HCT116 (cell line): ENCODE results near the gene ADD3. TPM values are rescaled to one million over a fixed set of nuclear protein-coding genes. Genes with fewer than 3 reads are reported as not detected.
A peak's percentile ranks its signal among the peaks of the same experiment; 100 is the strongest.

Experiments
- ATAC-seq: fragments of 200-7000 bp; cut with Tn5 transposase; 2 replicates; pipeline ENCODE4 v1.9.1; 2020; ENCODE audit warnings: mild to moderate bottlenecking, moderate library complexity
- BruUV-seq: library from RNA; stranded (reverse); fragments of 400-500 nt; replicated peaks from 2 replicates; lab custom pipeline; 2021; lab: Mats Ljungman, UMichigan
- CTCF ChIA-PET: fragments of 300-600 bp; sonication (Branson Sonifier 250); formaldehyde crosslinking; loops from one replicate; lab custom pipeline; 2021; ENCODE audit warnings: antibody characterized with exemption; lab: Charles Lee
- POLR2A ChIA-PET: fragments of 300-600, 350-600 bp; sonication (Branson Sonifier 250); formaldehyde crosslinking; loops from one replicate; lab custom pipeline; 2021; ENCODE audit warnings: antibody characterized with exemption; lab: Charles Lee
- RAD21 ChIA-PET, 2 experiments: fragments of 300-600 bp; sonication (Branson Sonifier 250); formaldehyde crosslinking; loops; one replicate each; lab custom pipeline; 2023; ENCODE audit warnings: low total read pairs in 2 of 2; ENCODE audit not compliant: uncharacterized antibody in 2 of 2, unreplicated experiment in 2 of 2, low non-redundant PET in 1 of 2; lab: Charles Lee
- DNase-seq: peaks from one replicate; pipeline ENCODE4 v3.0.0-alpha.2; 2010; ENCODE audit warnings: low read depth, low spot score
- H2AFZ ChIP-seq: fragments of 200-600 bp; shearing (Covaris generic), sonication (generic); 2 replicates; pipeline ENCODE4 v1.6.1; 2017; ENCODE audit warnings: low read depth, mixed run types, mixed read lengths, antibody characterized with exemption, low read length; ENCODE audit not compliant: poor library complexity, severe bottlenecking
- H3K27ac ChIP-seq: 2 replicates; pipeline ENCODE4 v1.5.1; 2012; ENCODE audit warnings: low read depth, low read length
- H3K27me3 ChIP-seq: fragments of 200-600 bp; sonication (generic); 2 replicates; pipeline ENCODE4 v1.6.1; 2016; ENCODE audit warnings: mixed run types, low read length, mixed read lengths; ENCODE audit not compliant: insufficient read depth
- H3K36me3 ChIP-seq, 2 experiments: fragments of 200-500 bp in 1 of 2; fragments of 200-600 bp in 1 of 2; sonication (Bioruptor generic) in 1 of 2; sonication (generic) in 1 of 2; 2 replicates each; pipeline versions ENCODE4 v1.5.1 to v1.6.1; 2014 to 2016; ENCODE audit warnings: low read length in 2 of 2, inconsistent platforms in 1 of 2, mixed read lengths in 1 of 2, mixed run types in 1 of 2; ENCODE audit not compliant: insufficient read depth in 2 of 2, control insufficient read depth in 1 of 2
- H3K4me1 ChIP-seq, 2 experiments: fragments of 200-600 bp in 1 of 2; sonication (generic) in 1 of 2; 2 replicates each; pipeline versions ENCODE4 v1.5.1 to v1.6.1; 2012 to 2017; ENCODE audit warnings: low read length in 2 of 2, inconsistent platforms in 1 of 2, mild to moderate bottlenecking in 1 of 2, mixed read lengths in 1 of 2, mixed run types in 1 of 2, moderate library complexity in 1 of 2; ENCODE audit not compliant: insufficient read depth in 2 of 2, control insufficient read depth in 1 of 2
- H3K4me2 ChIP-seq: fragments of 200-600 bp; sonication (generic); 2 replicates; pipeline ENCODE4 v1.6.1; 2017; ENCODE audit warnings: mixed run types, low read length, mixed read lengths
- H3K4me3 ChIP-seq, 2 experiments: fragments of 200-600 bp in 1 of 2; sonication (generic) in 1 of 2; replicated peaks in 1 of 2; 2 replicates each; pipeline ENCODE4 v1.5.1; 2011 to 2016; ENCODE audit warnings: low read length in 2 of 2, control low read depth in 1 of 2, low read depth in 1 of 2, mild to moderate bottlenecking in 1 of 2, mixed read lengths in 1 of 2, mixed run types in 1 of 2
- H3K79me2 ChIP-seq: fragments of 200-600 bp; sonication (generic); 2 replicates; pipeline ENCODE4 v1.6.1; 2017; ENCODE audit warnings: mild to moderate bottlenecking, mixed run types, low read length, moderate library complexity, mixed read lengths; ENCODE audit not compliant: insufficient read depth
- H3K9ac ChIP-seq: fragments of 200-600 bp; sonication (generic); 2 replicates; pipeline ENCODE4 v1.6.1; 2016; ENCODE audit warnings: low read length, mixed read lengths
- H3K9me2 ChIP-seq: fragments of 200-600 bp; sonication (generic), shearing (Covaris generic); 2 replicates; pipeline ENCODE4 v1.6.1; 2017; ENCODE audit warnings: mixed run types, mild to moderate bottlenecking, moderate library complexity; ENCODE audit not compliant: insufficient read depth
- H3K9me3 ChIP-seq, 2 experiments: fragments of 200-500 bp in 1 of 2; fragments of 200-600 bp in 1 of 2; sonication (Bioruptor generic) in 1 of 2; sonication (generic) in 1 of 2; 2 replicates each; pipeline ENCODE4 v1.6.1; 2014 to 2017; ENCODE audit warnings: low read length in 2 of 2, mixed read lengths in 2 of 2, inconsistent platforms in 1 of 2, low read depth in 1 of 2, mild to moderate bottlenecking in 1 of 2, mixed run types in 1 of 2, moderate library complexity in 1 of 2; ENCODE audit not compliant: control insufficient read depth in 1 of 2, insufficient read depth in 1 of 2
- H4K20me1 ChIP-seq: fragments of 200-600 bp; sonication (generic), shearing (Covaris generic); 2 replicates; pipeline ENCODE4 v1.6.1; 2017; ENCODE audit warnings: mixed run types, mild to moderate bottlenecking, moderate library complexity; ENCODE audit not compliant: insufficient read depth
- CBX3 ChIP-seq: IDR thresholded peaks from 2 replicates; pipeline ENCODE4 v1.6.1; 2012; ENCODE audit warnings: low read depth
- CEBPB ChIP-seq: IDR thresholded peaks from 2 replicates; pipeline ENCODE4 v1.6.1; 2012; ENCODE audit warnings: low read depth
- ELF1 ChIP-seq: IDR thresholded peaks from 2 replicates; pipeline ENCODE4 v1.6.1; 2012; ENCODE audit warnings: low read depth, borderline replicate concordance
- FOSL1 ChIP-seq: IDR thresholded peaks from 2 replicates; pipeline ENCODE4 v1.6.1; 2012; ENCODE audit warnings: low read depth
- JUND ChIP-seq: IDR thresholded peaks from 2 replicates; pipeline ENCODE4 v1.6.1; 2012
- POLR2A ChIP-seq: IDR thresholded peaks from 2 replicates; pipeline ENCODE4 v1.7.0; 2011; ENCODE audit warnings: borderline replicate concordance; ENCODE audit not compliant: insufficient read depth, insufficient read length; ENCODE audit errors: extremely low read depth
- RAD21 ChIP-seq: IDR thresholded peaks from 2 replicates; pipeline ENCODE4 v1.6.1; 2012; ENCODE audit warnings: low read depth, mild to moderate bottlenecking
- SIN3A ChIP-seq: IDR thresholded peaks from 2 replicates; pipeline ENCODE4 v1.6.1; 2012; ENCODE audit warnings: low read depth
- intact Hi-C: fragments of 100-400 bp; cut with micrococcal nuclease; formaldehyde crosslinking; loops from 2 replicates; pipeline ENCODE4 v1.10.0; 2022
- total RNA-seq: library from RNA; stranded (reverse); gene quantifications from one replicate; pipeline ENCODE4 v1.2.1, GENCODE V29; 2021; ENCODE audit not compliant: unreplicated experiment
- TF ChIP-seq, protein P1 (sequence below), 3 experiments: fragments of 200-600 bp in 1 of 3; sonication (generic) in 1 of 3; IDR thresholded peaks in 2 of 3; conservative IDR thresholded peaks in 1 of 3; 2 replicates each; pipeline ENCODE4 v1.5.1; 2012 to 2017; ENCODE audit warnings: low read depth in 2 of 3, low read length in 2 of 3, antibody characterized with exemption in 1 of 3, borderline replicate concordance in 1 of 3, control low read depth in 1 of 3, mild to moderate bottlenecking in 1 of 3, mixed read lengths in 1 of 3, mixed run types in 1 of 3, moderate library complexity in 1 of 3; ENCODE audit not compliant: insufficient read depth in 1 of 3

Gene ADD3
- total RNA-seq, 1 experiment from 2014 or later = 41.1 TPM

GRCh38 chr10:110138197-110138812, 130.5 kb downstream of the ADD3 start:
- RAD21 ChIA-PET = interaction anchor here (0.5 to 1.8 kb wide), 5 partner anchors 9 to 141 kb away, joined by 3 to 7 read pairs (median 5); no protein-coding TSS in a partner anchor
- intact Hi-C loops = loop anchor here (5.0 to 10.0 kb wide), 2 partner anchors 69 to 546 kb away; partner anchors contain the start of gene MXI1
- peak; percentile 65 for DNase-seq
- no peak overlapping the region for H3K27ac ChIP-seq
- CTCF ChIA-PET = interaction anchor here (0.8 to 3.6 kb wide), 28 partner anchors 9 to 254 kb away, joined by 3 to 46 read pairs (median 4); partner anchors contain the start of genes MXI1 and SMNDC1
- H3K9me3 ChIP-seq = no peaks in the 10 kb centered on the region
- H3K4me3 ChIP-seq = no peak overlapping the region
- no peaks in the 10 kb centered on the region for H3K79me2 ChIP-seq
- H2AFZ ChIP-seq = no peak overlapping the region
- TF ChIP-seq, protein P1, sequence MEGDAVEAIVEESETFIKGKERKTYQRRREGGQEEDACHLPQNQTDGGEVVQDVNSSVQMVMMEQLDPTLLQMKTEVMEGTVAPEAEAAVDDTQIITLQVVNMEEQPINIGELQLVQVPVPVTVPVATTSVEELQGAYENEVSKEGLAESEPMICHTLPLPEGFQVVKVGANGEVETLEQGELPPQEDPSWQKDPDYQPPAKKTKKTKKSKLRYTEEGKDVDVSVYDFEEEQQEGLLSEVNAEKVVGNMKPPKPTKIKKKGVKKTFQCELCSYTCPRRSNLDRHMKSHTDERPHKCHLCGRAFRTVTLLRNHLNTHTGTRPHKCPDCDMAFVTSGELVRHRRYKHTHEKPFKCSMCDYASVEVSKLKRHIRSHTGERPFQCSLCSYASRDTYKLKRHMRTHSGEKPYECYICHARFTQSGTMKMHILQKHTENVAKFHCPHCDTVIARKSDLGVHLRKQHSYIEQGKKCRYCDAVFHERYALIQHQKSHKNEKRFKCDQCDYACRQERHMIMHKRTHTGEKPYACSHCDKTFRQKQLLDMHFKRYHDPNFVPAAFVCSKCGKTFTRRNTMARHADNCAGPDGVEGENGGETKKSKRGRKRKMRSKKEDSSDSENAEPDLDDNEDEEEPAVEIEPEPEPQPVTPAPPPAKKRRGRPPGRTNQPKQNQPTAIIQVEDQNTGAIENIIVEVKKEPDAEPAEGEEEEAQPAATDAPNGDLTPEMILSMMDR (IDR thresholded peaks at IDR 0.05 in 2 of 3, conservative IDR thresholded peaks at IDR 0.05 in 1 of 3; ENCODE audit: borderline replicate concordance in 1 of 3, insufficient read depth in 1 of 3, low read depth in 2 of 3, low read length in 2 of 3) = peak; percentile 58 to 95 (median 86)
- TF ChIP-seq FOSL1 (no peak), JUND (no peak), RAD21 (peak; percentile 90), ELF1 (no peak), SIN3A (no peak; the same call in 1 of the 2 replicates), POLR2A (no peak), CBX3 (no peak), CEBPB (no peak)
- TF ChIP-seq, all 23 proteins: peak for 2
- no peaks in the 10 kb centered on the region for H3K27me3 ChIP-seq
- no peak overlapping the region for H3K4me2 ChIP-seq
- no peaks in the 10 kb centered on the region for H3K9me2 ChIP-seq
- POLR2A ChIA-PET = interaction anchor here (1.0 kb wide), 1 partner anchor 73 kb away, joined by 3 read pairs; no protein-coding TSS in a partner anchor
- peaks cover 0 to 3% of the 10 kb centered on the region in 2 experiments; a peak in 1 of 4 replicates for H3K36me3 ChIP-seq
- H3K9ac ChIP-seq = no peak overlapping the region
- peaks cover 0 to 2% of the 10 kb centered on the region in 2 experiments; a peak in 1 of 4 replicates for H3K4me1 ChIP-seq
- BruUV-seq = no TSS peak
- H4K20me1 ChIP-seq = no peaks in the 10 kb centered on the region
- peak; percentile 68 for ATAC-seq
